NCI-H2107 treated with DMSO at 0.1 percent for 48 hours (cell line): ENCODE results near the gene PALS1.
A peak's percentile ranks its signal among the peaks of the same experiment; 100 is the strongest.

Source experiments
- DNase-seq: peaks from one replicate; lab custom pipeline; 2025; ENCODE audit not compliant: unreplicated experiment; lab: John Stamatoyannopoulos, UW

PALS1 gene

DNA sequence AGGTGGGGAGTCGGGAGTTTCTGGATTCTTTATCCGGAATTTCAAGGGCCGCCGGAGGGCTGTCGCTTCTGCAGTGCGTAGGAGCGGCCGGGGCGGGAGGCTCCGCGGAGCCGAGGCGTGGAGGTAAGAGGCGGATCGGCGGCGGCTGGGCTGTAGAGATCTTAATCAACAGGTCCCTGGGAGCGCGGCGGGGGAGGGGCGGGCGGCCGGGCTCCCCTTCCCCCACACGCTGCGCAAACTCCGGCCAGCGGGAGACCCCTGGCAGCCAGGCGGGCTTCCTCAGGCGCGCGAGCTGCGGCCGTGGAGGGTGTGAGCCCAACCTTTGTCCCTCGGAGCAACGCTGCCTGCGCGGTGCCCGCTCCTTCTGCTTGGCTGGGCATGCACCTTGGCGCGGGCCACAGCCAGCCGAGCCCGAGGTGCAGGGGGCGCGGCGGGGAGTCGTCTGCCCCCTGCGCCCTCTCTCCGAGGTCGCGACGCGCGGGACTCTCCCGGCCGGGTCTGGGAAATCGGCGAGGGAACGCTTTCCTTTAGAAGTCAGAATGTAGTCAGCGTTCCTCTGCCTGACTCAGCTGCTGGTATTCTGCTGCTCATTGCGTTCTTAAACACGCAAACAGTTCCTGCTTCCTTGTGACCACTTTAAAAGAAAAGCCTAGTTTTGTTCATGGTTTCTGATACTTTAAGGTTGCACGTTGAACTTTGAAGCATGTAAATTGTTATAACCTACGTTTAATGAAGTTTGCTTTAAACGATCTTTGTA is at the start of gene PALS1:
Gene PALS1 (plus strand): TSS at position 25 of the 757 bp plus-strand sequence. CDS start 37,736 bp downstream, outside the sequence.
- peak; percentile 30 for DNase-seq

DNA sequence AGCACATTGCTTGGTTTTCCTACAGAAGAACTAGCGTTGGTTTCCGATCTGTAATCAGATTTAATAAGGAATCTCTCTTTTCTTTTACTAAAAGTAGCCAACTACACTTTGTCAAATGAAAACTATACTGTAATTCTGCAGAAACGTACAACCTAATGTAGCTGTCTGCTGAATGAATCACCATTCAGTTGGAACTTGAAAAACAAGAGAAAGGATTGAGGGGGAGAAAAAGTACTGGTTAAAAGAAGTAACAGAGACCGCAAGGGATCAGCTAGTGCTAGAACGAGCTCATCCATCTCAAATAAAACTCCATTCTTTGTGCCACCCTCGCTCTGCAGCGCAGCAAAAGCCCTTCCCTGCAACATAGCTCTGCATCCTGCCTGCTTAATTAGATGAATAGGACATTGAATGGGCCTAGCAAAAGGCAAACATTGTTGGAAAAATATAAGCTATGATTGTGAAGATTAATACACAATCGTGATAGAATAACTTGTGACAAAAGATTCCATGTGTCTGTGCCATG is 49.4 kb upstream of the PALS1 start:
- DNase-seq: no peak

GRCh38 chr14:67192366-67192765 is 48.9 kb upstream of the PALS1 start:
- no peak for DNase-seq

DNA sequence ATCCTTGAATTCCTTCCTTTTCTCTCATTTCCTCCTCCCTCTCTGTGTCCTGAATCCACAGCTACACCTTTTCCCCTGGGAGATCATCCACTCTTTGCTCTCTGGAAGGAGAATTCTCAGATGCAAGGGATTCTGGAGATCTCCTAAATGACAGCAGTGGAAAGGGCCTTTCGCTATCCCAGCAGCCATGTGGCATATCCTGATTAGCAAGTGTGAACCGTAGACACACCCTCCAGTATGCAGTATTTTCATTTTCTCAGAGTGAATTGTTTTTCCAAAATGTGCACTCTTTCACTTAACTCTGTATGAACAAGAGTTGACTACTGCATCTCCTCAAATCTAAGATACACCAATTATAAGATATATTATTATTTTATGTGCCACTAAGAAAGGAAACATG is 46.0 kb upstream of the PALS1 start:
- no peak for DNase-seq

DNA sequence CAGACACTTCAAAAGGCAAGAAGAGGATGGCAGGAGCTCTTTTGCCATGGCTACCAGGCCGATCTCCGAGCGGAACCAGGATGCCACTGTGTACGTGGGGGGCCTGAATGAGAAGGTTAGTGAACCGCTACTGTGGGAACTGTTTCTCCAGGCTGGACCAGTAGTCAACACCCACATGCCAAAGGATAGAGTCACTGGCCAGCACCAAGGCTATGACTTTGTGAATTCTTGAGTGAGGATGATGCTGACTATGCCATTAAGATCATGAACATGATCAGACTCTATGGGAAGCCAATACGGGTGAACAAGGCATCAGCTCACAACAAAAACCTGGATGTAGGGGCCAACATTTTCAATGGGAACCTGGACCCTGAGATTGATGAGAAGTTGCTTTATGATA is 42.2 kb upstream of the PALS1 start:
- no peak for DNase-seq

DNA sequence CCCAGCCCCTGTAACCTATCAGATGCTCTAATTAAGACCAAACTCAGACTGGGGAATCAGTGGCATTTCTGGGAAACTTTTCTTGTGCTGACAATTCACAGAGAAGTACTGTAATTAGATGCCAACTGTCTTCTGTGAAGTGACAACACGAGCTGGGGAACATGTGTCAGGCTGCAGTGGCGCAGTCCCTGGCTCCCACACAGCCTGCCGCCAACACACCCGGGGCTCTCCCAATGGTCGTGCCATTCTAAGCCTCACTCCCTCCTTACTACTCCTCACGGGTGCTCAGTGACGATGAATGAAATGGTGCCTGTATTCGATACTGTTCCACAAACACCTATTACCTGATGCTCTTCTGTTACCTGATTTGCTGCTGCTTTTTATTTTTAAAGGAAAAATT is 33.4 kb upstream of the PALS1 start:
- no peak for DNase-seq

- no peak for DNase-seq
Observed at GRCh38 chr14:67218126-67218525, 23.1 kb upstream of the PALS1 start.

DNA sequence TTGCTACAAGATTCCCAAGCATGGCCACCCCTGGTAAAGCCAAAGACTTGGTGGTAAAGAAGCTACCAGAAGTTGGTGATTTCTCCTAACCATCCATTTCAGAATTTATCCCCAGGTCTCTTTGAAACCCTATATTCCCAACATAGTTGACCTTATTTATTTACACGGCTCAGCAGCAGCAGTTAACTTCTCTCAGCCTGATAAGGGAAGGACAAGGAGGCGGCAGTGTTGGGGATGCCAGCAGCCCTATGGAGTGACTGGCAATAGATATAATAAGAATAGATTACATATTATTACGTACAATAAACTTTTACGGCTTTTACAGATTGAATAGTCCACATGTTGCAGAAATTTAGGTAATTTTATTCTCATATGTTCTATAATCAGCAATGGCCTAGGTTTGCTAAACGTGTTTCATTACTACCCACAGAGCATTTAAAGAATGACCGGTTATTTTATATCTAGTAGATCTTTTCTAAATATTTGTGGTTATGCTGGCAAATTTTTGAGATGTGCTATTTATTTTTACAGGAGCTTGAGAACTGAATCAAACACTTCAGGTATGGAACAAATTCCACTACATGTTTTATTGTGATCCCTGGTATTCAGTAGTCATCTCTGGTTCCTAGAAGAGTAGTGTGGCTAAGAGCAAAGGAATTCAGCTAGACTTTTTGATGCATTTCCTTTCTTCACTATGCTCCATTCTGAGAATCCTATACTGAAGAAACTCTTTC is 19.8 kb upstream of the PALS1 start:
- DNase-seq: no peak

DNA sequence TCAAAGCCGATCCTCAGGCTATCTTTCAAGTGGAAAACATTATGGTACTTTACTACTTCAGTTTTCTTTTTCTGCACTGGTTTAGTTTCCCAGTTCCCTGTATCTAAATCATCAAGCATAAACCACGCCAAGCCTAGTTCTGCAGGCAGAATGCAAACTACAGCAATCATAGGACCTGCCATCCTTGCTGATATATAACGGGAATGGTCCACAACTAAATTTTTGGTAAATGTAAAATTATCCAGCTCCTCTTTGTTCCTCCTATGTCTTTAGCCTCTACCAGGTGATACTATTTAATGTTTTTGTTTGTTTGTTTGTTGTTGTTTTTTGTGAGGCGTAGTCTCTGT is 19.3 kb upstream of the PALS1 start:
- no peak for DNase-seq

DNA sequence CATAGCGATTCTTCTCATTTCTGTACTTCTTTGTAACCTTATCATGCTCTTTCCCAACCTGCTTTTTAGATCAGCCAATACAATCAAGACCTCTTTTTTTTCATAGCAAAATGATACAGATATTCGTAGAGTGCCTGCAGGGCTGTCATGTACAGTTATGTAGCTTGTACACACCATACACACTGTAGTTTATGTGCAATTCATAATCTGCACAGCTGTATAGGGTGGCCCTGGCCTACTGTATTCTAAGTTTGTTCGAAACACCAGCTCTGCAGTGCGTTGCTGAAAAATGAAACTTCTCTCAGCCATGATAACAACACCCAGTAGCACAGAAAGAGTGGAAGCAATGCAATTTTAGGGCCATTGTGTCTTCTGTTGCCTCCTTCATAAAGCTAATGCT is 15.7 kb upstream of the PALS1 start:
- no peak for DNase-seq

DNA sequence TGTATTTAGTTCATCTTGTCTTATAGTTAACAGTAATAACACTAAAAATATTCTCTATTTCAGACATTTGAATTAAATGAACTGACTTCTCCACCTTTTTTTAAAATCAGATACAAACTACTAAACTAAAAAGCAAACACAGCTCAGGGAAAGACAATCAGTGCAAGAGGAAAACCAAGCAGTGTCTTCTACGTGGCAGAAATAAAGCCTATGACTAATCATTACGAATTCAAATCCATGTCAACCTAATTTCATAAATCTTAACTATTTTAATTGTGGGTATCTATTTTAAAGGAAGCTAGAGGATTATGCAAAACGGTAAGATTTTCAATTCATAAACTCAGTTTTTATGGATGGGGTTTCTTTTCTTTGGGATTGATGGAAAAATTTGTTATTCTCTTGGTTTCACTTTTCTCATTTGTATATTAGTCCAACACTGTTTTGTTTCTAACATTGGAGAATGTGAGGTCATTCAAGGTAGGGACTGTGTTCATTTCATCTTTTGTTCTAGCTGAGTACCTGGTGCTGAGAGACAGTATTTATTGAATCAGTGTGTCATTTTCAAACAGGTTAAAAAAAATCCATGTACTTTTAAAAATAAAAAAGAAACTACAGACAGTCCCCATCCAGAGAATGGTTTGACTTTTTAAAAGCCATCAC is 12.8 kb upstream of the PALS1 start:
- no peak for DNase-seq

DNA sequence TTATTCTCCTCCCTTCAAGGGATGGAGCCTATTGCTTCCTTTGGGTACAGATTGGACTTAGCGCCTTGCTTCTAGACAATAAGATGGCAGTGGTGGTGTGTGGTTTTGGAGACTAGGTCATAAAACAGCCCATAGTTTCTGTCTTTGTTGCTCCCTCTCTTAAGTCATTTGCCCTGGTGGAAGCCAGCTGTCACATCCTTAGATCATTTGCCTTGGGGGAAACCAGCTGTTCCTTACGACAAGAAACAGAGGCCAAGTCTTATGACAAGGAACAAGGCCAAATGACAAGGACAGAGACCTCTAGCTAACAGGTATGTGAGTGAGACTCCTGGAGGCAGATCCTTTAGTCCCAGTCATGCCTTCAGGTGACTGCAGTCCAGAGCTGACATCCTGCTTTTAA is 9.2 kb upstream of the PALS1 start:
- no peak for DNase-seq

DNA sequence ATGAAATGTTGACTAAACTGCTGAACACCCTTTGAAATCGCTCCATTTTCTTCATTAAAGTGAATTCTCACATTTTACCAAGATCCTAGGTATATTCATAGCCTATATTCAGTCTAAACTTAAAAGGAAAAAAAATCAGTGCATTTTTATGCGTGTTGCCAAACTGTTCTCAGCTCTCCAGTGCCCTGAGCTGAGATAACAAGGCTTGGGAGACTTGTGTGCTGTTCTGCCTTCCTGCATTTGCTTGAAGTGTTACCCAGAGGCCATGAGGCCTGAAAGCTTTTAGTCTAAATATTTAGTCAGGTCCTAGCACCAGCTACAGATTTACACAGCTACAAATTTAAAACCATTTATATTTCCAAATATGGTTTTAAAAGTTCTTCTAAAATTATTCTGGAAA is 8.6 kb upstream of the PALS1 start:
- no peak for DNase-seq

GRCh38 chr14:67237591-67237990 is 3.6 kb upstream of the PALS1 start:
- DNase-seq: no peak

GRCh38 chr14:67239582-67239981 is 1.7 kb upstream of the PALS1 start:
- DNase-seq: no peak

DNA sequence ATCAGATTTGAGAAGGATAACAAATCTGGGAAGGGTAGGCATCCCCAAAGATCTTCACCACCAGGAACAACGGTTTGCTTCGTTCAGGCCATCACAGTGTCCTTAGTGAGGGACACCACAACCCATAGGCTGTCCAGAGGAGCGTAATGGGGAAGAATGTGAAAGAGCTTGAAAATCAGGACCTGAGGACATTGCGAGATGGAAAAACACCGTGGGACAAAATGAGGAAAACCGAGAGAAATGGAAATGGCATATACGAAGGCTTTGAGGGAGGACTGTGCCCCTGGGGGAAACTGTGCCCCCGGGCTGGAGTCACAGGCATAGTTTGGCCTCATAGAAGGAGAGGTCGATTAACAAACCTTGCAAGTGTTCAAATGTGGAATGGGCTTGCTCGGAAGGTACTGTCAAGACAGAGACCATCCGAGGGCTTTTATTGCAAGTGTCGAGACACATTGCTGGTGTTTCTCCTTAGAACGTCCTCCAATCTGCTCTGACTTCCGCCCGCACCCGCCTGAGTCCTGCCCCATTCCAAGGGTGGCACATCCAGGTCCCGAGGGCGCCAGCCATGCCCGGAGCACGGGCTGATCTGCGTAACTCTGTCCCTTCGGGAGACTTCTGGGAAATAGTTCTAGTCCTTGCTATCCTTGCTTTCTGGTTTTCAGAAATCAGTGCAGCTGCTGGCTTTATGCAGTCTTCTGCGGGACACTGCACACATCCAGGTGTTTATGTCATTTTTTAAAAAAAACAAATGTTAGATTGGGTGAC is 885 bp upstream of the PALS1 start:
- DNase-seq: peak; percentile 52

GRCh38 chr14:67240978-67241410 is 241 bp upstream of the PALS1 start:
- DNase-seq: peak; percentile 93

DNA sequence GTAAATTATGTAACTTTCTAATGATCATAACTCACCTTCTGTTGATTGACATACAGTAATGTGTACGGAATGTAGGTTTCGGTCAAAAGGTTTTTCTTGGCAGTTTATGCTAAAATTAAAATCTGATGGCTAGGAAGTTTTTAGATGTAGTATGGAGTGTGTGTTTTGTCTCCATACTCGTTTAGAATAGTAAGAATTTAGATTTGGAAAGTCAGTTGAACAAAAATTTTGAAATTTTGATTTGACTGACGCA is 859 bp downstream of the PALS1 start:
- no peak for DNase-seq

DNA sequence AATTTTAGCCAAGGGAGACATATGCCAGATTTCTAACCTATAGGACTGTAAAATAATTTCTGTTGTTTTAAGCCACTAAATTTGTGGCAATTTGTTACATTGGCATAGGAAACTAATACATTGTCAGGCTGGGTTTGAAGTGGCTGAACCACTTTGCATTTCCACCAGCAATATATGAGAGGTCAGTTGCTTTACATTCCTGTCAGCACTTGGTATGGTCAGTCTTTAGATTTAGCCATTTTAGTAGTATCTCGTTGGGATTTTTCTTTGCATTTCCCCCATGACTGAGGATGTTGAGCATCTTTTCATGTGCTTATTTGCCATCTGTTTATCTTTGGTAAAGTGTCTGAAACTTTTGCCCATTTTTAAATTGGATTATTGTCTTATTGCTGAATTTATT is 3.9 kb downstream of the PALS1 start:
- no peak for DNase-seq

- DNase-seq: no peak
Observed at GRCh38 chr14:67251573-67252226, 10.5 kb downstream of the PALS1 start.

DNA sequence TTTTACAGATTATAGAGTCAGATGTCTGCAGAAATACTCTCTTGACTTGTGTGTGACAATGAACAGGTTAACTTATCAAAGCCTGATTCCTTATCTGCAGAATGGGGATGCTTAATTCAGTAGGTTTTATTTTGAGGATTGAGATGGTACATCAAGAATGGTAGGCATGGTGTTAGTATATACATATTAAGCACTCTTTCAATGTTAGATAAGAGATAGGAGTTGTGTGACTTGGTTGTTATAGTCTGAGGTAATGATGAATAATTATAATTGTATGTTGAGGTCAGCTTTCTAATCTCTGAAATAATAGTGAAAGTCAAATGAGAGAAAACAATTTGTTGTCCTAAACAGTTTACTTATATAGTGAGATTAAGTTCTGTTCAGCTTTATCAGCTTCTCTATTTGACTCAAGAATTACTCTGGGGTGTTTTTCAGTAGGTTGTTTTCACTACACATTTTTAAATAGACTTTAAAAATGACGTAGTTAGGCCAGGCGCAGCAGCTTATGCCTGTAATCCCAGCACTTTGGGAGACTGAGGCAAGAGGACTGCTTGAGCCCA is 11.9 kb downstream of the PALS1 start:
- DNase-seq: no peak
